Adrenal gland (tissue), 5 donors: Measurements from ENCODE around the gene PCARE.

Experiments
- POLR2A ChIP-seq, 2 donors: fragments of 450-650 bp; IDR thresholded peaks; one replicate each; pipeline ENCODE4 v1.6.1; 2017; ENCODE audit warnings: antibody characterized with exemption in 2 of 2, mild to moderate bottlenecking in 2 of 2, moderate library complexity in 1 of 2
- TF ChIP-seq, protein P1 (sequence below), 6 experiments: fragments of 450-650 bp in 4 of 6; fragments of 200-600 bp in 2 of 6; sonication (generic) in 1 of 6; IDR thresholded peaks; 1 replicate in 5 of 6; 2 replicates in 1 of 6; pipeline versions ENCODE4 v1.5.1 to v1.8.0; 2016 to 2021; ENCODE audit warnings: antibody characterized with exemption in 6 of 6, mild to moderate bottlenecking in 2 of 6, moderate library complexity in 1 of 6
- donor health status: DM: no; HTN: no; CAD: no.

DNA sequence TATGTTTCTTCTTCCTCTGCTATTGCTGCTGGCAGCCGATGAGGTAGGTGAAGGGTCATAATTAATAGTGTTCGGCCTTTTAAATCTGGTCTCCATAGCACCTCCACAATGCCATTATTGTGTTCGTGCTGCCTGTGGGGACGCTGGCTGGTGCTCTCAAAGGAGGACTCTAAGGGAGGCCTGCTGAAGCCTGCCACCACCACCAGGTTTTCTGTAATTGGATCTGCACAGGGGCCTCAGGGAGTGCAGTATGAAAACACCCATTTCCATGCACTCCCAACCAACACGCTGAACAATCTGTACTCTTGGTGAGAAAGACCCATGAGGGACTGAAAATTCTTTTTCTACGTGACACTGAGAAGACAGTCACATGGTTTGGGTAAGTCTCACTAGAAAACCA lies 23.2 kb upstream of the PCARE start:
- TF ChIP-seq, protein P1, sequence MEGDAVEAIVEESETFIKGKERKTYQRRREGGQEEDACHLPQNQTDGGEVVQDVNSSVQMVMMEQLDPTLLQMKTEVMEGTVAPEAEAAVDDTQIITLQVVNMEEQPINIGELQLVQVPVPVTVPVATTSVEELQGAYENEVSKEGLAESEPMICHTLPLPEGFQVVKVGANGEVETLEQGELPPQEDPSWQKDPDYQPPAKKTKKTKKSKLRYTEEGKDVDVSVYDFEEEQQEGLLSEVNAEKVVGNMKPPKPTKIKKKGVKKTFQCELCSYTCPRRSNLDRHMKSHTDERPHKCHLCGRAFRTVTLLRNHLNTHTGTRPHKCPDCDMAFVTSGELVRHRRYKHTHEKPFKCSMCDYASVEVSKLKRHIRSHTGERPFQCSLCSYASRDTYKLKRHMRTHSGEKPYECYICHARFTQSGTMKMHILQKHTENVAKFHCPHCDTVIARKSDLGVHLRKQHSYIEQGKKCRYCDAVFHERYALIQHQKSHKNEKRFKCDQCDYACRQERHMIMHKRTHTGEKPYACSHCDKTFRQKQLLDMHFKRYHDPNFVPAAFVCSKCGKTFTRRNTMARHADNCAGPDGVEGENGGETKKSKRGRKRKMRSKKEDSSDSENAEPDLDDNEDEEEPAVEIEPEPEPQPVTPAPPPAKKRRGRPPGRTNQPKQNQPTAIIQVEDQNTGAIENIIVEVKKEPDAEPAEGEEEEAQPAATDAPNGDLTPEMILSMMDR (IDR thresholded peaks at IDR 0.05) = no peak
- no peak for TF ChIP-seq POLR2A (IDR thresholded peaks at IDR 0.05)
